SIG-M5 treated with dmso at 0.1 percent for 504 hours (cell line): ENCODE data around the gene LCE3C.
"Not testable (repeated sequence)": the region's sequence is repeated elsewhere in the genome, so short reads cannot be mapped to it uniquely, and the experiment has no call there.

ENCODE experiments used
- DNase-seq: peaks from one replicate; lab custom pipeline; 2025; ENCODE audit not compliant: unreplicated experiment; lab: John Stamatoyannopoulos, UW

The LCE3C gene, protein sequence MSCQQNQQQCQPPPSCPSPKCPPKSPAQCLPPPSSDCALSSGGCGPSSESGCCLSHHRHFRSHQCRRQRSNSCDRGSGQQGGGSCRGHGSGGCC

GRCh38 chr1:152599934-152600333, at the start of gene LCE3C:
Gene LCE3C (plus strand): TSS chr1:152600234. CDS start chr1:152600732, 498 bp downstream.
- DNase-seq = no peak

DNA sequence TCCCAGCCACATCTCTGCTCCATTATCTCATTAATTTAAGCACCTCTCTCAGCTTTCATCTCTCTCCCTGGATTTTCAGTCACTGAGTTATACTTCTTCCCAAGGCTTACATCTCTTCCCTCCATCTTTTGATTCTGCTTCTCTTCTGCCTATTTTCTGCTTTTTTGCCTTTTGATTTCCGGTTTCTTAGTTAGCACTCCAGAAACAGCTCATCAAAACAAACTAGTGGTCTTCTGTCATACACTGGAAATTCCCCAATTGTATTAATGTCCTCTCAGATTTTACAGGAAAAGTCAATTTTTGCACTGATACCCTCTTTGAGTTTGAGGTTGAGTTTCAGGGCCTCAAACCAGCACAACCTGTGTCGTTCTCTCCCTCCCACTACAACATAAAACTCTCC, 34.9 kb upstream of the LCE3C start:
- DNase-seq = no peak

DNA sequence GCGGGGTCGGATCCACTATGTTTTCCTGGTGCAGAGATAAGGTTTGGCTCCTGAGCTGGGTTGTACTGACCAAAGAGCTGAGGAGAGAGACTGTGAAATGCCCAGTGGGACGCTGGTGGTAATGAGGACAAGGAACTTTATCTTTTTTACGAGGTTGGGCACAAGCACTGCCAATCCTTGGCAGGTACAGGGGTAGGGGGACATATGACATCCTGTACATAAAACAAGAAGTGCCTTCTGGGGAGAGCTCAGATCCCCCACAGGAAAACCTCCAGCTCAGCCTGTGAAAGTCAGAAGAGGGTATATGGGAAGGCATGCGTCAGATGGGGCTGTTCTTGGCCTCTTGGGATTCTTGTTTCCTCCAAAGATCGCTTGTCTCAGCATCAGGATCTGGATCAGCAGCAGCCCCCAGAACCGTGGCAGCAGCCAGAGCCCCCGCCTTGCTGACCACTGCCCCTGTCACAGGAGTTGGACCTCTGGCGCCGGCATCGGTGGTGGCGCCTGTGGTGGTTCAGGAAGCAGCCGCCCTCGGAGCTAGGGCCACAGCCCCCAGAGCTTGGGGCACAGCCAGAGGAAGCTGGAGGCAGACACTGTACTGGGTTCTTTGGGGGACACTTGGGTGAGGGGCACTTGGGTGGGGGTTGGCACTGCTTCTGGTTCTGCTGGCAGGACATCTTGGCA, 34.4 kb upstream of the LCE3C start:
- DNase-seq = no peak

DNA sequence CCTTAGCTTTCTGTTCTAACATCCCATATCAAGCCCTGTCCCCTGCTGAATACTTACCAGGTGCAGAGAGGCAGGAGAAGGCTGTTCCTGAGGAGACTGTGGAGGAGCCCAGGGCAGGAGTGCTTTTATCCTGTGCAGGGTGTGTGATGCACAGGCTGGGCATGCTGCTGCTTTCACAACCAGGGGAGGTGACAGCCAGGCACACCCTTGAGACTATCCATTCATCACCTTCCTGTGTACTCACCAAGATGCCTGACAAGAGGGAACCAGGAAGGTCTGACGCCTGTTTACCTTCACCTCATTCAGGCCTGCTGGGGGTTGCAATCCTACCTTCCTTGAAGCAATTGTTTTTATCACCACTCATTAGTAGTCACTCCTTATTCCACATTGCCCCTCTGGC, 33.4 kb upstream of the LCE3C start, which contains the start of gene LCE3E:
LCE3E (minus strand) TSS at position 100 of the 400 bp plus-strand sequence. CDS start 572 bp downstream, outside the sequence.
- DNase-seq = no peak

- no peak for DNase-seq
Observed at GRCh38 chr1:152577168-152577567, 22.9 kb upstream of the LCE3C start.

DNA sequence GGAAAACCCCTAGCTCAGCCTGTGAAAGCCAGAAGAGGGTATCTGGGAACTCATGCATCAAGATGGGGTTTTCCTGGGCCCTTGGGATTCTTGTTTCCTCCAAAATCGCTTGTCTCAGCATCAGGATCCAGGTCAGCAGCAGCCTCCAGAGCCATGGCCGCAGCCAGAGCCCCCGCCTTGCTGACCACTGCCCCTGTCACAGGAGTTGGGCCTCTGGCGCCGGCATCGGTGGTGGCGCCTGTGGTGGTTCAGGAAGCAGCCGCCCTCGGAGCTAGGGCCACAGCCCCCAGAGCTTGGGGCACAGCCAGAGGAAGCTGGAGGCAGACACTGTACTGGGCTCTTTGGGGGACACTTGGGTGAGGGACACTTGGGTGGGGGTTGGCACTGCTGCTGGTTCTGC, 20.5 kb upstream of the LCE3C start:
- not testable (repeated sequence) for DNase-seq

GRCh38 chr1:152580433-152580832, 19.6 kb upstream of the LCE3C start, which contains the start of gene LCE3D:
Gene LCE3D (minus strand): TSS chr1:152580516. CDS start chr1:152579936, 580 bp downstream.
- DNase-seq = no peak

DNA sequence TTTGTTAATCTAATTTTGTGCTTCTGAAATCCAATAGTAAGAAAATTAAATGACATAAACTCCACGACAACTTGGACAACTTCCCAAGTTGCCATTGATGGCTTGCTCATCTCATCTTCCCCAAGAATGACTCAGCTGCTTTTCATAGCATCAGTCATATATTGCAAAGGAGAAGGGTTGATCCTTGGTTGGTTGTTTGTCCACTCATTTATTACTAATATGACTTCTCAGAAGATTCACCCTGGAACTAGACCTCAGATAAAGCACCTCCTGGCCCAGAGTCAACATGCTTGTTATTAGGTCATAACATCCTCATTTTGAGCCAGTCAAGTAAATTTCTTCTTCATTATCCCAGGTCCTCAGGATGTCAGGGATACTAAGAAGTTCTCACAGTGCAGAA, 17.4 kb upstream of the LCE3C start:
- DNase-seq = no peak

- no peak for DNase-seq
Observed at GRCh38 chr1:152585586-152585985, 14.4 kb upstream of the LCE3C start.

DNA sequence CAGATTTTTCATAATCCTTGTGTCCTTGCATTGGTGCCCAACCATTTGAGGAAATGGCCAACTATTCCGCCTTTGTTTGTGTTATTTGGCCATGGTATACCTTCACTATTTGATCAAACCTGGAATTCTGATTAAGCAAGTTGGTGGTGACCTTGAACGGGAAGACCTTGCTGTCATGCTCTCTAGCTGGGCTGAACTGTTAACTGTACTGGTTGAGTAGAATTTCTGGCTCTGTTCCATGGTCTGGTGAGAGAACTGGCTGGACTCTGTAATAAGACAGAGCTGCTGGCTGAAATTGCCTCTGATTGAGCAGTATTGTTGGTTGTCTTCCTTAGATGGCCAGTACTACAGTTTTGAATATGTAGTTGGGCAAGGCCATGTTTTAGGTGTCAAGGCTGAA, 3.0 kb upstream of the LCE3C start:
- no peak for DNase-seq

GRCh38 chr1:152613511-152613910, 13.5 kb downstream of the LCE3C start, which contains the start of gene LCE3B:
Gene LCE3B (plus strand): TSS chr1:152613811. CDS start chr1:152613811, 0 bp downstream.
- DNase-seq = no peak

- DNase-seq = no peak
Observed at GRCh38 chr1:152621993-152622392, 22.0 kb downstream of the LCE3C start.

DNA sequence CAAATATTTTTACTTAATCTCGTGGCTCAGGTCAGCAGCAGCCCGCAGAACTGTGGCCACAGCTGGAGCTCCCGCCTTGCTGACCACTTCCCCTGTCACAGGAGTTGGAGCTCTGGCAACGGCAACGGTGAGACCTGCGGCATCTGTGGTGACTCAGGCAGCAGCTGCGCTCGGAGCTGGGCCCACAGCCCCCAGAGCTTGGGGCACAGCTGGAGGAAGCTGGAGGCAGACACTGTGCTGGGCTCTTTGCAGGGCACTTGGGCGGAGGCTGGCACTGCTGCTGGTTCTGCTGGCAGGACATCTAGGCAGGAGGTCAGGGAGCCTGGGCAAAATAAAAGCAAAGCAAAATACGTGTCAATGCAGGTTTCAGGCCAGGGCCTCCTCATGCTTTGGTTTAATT, 22.8 kb downstream of the LCE3C start, which contains the start of gene LCE3A:
LCE3A (minus strand) TSS at position 301 of the 400 bp plus-strand sequence; CDS start at position 301, 0 bp downstream.
- no peak for DNase-seq

- no peak for DNase-seq
Observed at GRCh38 chr1:152623203-152623844, 23.3 kb downstream of the LCE3C start.

- DNase-seq = no peak
Observed at GRCh38 chr1:152626744-152627143, 26.7 kb downstream of the LCE3C start.

DNA sequence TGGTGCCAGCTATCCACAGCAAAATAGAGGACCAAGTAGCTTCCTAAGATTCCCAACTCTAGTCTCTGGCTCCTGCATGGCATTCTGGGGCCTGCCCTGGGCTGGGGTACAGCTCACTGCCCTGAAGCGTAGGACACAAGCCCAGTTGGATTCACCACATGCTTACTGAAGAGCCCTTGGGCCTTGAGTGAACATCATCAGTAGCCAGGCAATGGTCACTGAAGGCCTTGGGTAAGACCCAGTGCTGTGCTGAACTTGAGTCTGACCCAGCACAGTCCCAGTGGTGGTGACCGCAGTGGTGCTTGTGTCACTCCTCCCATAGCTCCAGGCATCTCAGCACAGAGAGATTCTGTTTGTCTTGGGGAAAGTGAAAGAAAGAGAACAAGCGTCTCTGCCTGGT, 30.6 kb downstream of the LCE3C start:
- no peak for DNase-seq

- no peak for DNase-seq
Observed at GRCh38 chr1:152640351-152640750, 40.3 kb downstream of the LCE3C start.

GRCh38 chr1:152643945-152644344, 43.9 kb downstream of the LCE3C start:
- no peak for DNase-seq

GRCh38 chr1:152645146-152645545, 45.1 kb downstream of the LCE3C start:
- DNase-seq = no peak

DNA sequence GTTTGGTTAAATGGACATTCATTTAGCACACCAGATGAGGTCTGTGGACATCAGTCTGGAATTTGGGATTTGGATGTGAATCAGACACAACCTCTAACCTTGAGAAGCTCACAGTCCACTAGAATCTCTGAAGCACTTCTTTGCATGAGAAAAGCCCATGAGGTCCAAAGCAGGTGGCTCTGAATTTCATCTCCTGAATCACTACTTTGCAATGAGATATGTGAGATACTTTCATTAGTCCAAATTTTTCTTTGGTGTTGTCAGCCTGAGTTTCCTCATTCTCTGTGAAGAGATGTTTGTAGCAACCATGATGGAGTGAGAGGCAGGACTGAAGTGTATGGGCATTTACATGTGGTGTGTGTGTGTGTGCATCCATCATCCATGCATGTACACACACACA, 46.6 kb downstream of the LCE3C start:
- no peak for DNase-seq
